ENCODE results near the gene POLR2E.

Gene POLR2E

DNA sequence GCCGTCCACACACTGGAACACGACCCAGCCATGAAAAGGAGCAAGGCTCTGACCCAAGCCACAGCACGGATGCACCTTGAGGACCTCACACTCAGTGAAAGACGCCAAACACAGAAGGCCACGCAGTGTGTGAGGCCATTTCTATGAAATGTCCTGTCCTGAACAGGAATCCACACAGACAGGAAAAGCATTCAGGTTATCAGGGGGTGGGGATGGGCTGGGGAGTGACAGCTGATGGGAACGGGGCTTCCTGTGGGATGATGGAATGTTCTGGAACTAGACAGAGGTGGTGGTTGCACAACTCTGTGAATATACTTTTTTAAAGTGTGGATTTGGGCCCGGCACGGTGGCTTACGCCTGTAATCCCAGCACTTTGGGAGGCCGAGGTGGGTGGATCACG lies 39.3 kb upstream of the POLR2E start:
- no peaks in the 10 kb centered on the region for H3K27me3 ChIP-seq
- H3K4me1 ChIP-seq (ENCODE audit: control insufficient read depth in 1 of 2, insufficient read depth in 1 of 2, low read depth in 1 of 2, low read length in 1 of 2), result peaks cover 33 to 39% of the 10 kb centered on the region in 2 experiments
- no peaks in the 10 kb centered on the region for H3K9me3 ChIP-seq
- TF ChIP-seq, protein P1, sequence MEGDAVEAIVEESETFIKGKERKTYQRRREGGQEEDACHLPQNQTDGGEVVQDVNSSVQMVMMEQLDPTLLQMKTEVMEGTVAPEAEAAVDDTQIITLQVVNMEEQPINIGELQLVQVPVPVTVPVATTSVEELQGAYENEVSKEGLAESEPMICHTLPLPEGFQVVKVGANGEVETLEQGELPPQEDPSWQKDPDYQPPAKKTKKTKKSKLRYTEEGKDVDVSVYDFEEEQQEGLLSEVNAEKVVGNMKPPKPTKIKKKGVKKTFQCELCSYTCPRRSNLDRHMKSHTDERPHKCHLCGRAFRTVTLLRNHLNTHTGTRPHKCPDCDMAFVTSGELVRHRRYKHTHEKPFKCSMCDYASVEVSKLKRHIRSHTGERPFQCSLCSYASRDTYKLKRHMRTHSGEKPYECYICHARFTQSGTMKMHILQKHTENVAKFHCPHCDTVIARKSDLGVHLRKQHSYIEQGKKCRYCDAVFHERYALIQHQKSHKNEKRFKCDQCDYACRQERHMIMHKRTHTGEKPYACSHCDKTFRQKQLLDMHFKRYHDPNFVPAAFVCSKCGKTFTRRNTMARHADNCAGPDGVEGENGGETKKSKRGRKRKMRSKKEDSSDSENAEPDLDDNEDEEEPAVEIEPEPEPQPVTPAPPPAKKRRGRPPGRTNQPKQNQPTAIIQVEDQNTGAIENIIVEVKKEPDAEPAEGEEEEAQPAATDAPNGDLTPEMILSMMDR (IDR thresholded peaks at IDR 0.05), result no peak
- H3K27ac ChIP-seq, result peak overlapping the region; percentile 99
- H3K36me3 ChIP-seq, result peaks cover 46% of the 10 kb centered on the region
- peak overlapping the region in 1 of 2 experiments; percentile 99 for H3K4me3 ChIP-seq (ENCODE audit: low read depth in 1 of 2, low read length in 1 of 2)

DNA sequence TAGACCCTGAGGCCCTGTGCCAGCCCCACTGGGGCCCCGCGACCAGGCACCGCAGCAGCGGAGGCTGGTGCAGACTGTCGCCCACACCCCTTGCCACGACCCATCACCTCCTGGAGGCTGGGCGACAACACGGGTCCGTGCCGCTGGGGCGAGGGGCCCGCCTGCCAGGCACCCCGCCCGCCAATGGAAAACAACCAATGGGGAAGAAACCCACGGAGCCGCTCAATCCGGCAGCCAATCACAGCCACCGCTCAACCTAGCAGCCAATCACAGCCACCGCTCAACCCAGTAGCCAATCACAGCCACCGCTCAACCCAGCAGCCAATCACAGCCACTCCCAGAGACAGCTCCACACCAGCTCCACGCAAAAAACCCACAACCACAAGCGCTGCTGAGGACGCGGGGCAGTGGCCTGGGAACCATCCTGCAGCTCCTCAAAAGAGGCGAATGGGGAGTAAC lies 38.3 kb upstream of the POLR2E start:
- Histone ChIP-seq H3K4me1 (ENCODE audit: control insufficient read depth in 1 of 2, insufficient read depth in 1 of 2, low read depth in 1 of 2, low read length in 1 of 2) (peaks cover 40 to 41% of the 10 kb centered on the region in 2 experiments), H3K27me3 (no peaks in the 10 kb centered on the region), H3K27ac (peak overlapping the region; percentile 99), H3K9me3 (no peaks in the 10 kb centered on the region), H3K36me3 (peaks cover 47% of the 10 kb centered on the region), H3K4me3 (ENCODE audit: low read depth in 1 of 2, low read length in 1 of 2) (peak overlapping the region; percentile 97 to 99)
- TF ChIP-seq, protein P1 (IDR thresholded peaks at IDR 0.05), result no peak

DNA sequence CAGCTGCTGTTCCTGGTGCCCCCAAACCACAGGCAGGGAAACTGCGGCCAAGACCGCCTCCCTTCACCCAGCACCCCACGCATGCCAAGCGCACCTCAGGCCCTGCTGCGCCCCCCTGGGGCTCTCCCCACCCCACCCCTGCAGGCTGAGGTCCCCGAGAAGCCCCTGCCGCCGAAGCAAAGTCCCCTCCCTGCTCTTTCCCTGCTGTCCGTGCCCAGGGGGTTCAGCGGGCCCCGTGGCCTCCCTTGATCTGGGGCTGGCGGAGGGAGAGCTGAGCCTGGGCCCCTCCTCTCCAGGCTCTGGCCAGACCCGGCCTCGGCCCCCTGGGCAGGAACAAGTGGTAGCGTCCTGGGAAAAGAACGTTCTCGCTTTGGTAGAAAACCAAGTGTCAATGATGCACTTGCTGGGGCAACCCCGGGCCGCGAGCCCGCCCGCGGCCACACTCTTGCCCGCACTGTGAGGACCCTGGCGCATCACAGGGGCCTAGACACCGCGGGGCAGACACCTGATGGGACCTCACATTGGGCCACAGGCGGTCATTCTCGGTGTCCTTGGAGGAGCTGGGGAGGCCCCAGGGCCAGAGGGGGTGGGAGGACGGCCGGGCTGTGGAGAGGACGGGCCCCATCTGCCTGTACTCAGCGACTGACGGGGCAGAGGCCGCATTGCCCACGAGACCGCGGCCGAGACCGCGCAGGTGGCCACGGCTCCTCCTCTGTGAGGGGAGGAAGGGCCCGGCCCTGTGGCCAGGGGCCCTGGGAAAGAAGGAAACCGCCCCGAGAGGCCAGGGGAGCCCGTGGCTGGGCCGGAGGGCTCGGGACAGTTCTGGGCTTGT lies 37.6 kb upstream of the POLR2E start:
- Histone ChIP-seq H3K27me3 (no peaks in the 10 kb centered on the region), H3K27ac (peak overlapping the region; percentile 99), H3K4me1 (ENCODE audit: control insufficient read depth in 1 of 2, insufficient read depth in 1 of 2, low read depth in 1 of 2, low read length in 1 of 2) (peaks cover 40 to 44% of the 10 kb centered on the region in 2 experiments), H3K36me3 (peaks cover 50% of the 10 kb centered on the region), H3K4me3 (ENCODE audit: low read depth in 1 of 2, low read length in 1 of 2) (peak overlapping the region; percentile 97 to 99), H3K9me3 (no peaks in the 10 kb centered on the region)
- TF ChIP-seq, protein P1 (IDR thresholded peaks at IDR 0.05), result no peak

DNA sequence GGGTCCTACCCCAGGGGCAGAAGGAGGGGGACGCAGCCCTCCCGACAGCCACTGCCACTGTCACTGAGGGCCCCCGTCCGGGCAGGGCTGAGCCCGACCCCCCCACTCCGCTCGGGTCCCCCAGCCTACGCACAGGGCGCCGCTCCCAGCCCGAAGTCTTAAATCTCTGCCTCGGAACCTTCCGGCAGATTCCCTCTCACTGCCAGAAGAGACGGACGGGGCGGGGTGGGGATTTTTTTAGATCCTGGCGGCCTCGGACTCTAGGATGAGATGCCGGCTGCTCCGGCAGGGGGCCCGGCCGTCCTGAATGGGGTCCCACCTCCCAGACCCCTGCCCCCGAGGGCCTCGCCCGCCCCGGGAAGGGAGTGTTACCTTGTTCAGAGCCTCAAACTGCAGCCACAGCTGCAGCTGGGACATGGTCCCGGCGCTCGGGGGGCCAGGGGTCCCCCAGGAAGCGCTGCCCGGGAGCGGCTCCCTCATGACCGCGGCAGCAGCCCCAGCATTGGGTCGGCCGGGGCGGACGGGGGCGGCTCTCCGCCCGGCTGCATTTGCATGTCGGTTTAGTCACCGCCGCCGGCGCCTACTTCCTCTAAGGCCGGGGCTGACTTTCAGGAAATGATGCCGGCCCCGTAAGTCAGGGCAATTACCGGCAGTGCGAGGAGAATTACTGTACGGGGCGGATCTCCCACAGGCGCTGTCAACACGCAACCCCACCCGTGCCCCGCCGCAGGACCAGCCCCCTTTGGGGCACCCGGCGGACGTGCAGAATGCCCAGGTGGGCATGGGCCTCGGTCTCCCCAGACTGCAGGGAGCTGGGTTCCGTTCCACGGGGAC lies 36.8 kb upstream of the POLR2E start:
- Histone ChIP-seq H3K36me3 (peaks cover 58% of the 10 kb centered on the region), H3K4me1 (ENCODE audit: control insufficient read depth in 1 of 2, insufficient read depth in 1 of 2, low read depth in 1 of 2, low read length in 1 of 2) (peaks cover 40 to 44% of the 10 kb centered on the region in 2 experiments)

More for the DNA sequence above, 36.8 kb upstream of the POLR2E start:
- Histone ChIP-seq H3K9me3 (no peaks in the 10 kb centered on the region), H3K27ac (peak overlapping the region; percentile 99), H3K4me3 (ENCODE audit: low read depth in 1 of 2, low read length in 1 of 2) (peak overlapping the region; percentile 97 to 99), H3K27me3 (no peaks in the 10 kb centered on the region)
- TF ChIP-seq, protein P1 (IDR thresholded peaks at IDR 0.05), result peak; percentile 53
